ENCODE data around the gene GARNL3.
A peak's percentile ranks its signal among the peaks of the same experiment; 100 is the strongest.

The GARNL3 gene

DNA sequence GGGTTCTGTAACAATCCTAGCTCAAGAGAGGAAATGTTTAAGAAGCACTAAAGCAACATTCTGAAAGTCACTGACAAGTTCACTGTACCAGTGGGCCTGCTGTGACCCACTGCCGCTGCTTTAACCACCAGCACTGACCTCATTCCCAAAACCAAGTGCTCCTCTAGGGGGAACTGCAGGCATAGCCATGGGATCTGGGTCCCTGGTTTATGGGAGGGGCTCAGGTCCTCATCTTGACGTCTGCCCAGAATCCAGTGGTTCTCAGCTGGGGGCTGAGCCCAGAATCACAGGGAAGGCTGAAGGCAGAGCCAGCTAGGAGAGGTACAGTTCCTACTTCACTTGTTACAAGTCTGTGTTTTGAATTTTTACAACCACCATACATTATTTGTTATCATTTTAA is 96.3 kb downstream of the GARNL3 start:
- peak; percentile 13 for ATAC-seq
- Mint-ChIP-seq H3K9me3 (no peaks in the 10 kb centered on the region), H3K4me3 (no peak overlapping the region), H3K36me3 (no peaks in the 10 kb centered on the region), H3K4me1 (peaks cover 6% of the 10 kb centered on the region), H3K27ac (peak overlapping the region; percentile 67)
- DNase-seq (ENCODE audit: low spot score in 2 of 2): no peak

DNA sequence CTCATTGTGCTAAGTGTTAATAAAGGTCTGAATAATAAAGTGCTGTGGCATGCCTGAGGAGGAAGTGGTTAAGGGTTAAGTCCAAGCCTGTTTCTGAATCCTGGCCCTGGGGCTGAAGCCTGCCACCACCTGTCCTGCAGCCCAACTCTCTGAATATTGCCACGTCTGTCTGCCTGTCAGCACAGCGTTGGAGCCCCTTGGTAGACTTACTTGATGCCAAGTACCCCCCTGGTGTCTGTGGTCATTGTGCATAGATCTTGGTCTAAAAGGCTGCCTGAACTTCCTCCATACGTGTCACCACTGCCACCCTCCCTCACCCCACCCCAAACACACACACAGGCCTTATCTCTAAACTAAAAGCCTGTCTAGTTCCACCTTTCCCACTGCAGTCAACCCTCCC is 97.0 kb downstream of the GARNL3 start:
- ATAC-seq (peak; percentile 42), DNase-seq (ENCODE audit: low spot score in 2 of 2) (no peak)
- Mint-ChIP-seq H3K36me3 (no peaks in the 10 kb centered on the region), H3K4me1 (peaks cover 6% of the 10 kb centered on the region), H3K4me3 (no peak overlapping the region), H3K27ac (peak overlapping the region; percentile 67), H3K9me3 (no peaks in the 10 kb centered on the region)

DNA sequence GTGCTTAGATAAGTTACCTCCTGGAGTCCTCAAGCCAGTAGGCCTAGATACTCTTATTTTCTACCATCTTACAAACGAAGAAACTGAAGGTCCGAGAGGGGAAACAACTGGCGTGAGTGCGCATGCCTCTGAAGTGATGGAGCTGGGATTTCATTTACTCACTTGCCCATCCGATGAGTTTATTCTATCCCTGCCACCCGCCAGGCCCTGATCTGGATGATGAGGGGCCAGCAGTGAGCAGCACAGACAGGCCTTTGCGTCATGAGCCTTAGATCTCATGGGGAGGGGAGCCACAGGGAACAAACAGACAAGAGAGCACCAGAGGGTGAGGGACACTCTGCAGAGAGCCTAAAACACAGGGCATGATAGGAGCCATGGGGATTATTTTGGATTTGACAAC is 98.3 kb downstream of the GARNL3 start:
- DNase-seq (ENCODE audit: low spot score in 2 of 2): no peak
- H3K27ac Mint-ChIP-seq: peak overlapping the region; percentile 20
- H3K9me3 Mint-ChIP-seq: no peaks in the 10 kb centered on the region
- peaks cover 6% of the 10 kb centered on the region for H3K4me1 Mint-ChIP-seq
- H3K36me3 Mint-ChIP-seq: no peaks in the 10 kb centered on the region
- no peak for ATAC-seq
- no peak overlapping the region for H3K4me3 Mint-ChIP-seq

GRCh38 chr9:127365461-127365860 is 100.9 kb downstream of the GARNL3 start:
- no peak for DNase-seq (ENCODE audit: low spot score in 2 of 2)
- no peak for ATAC-seq
- H3K4me1 Mint-ChIP-seq: peaks cover 6% of the 10 kb centered on the region
- no peak overlapping the region for H3K4me3 Mint-ChIP-seq
- H3K36me3 Mint-ChIP-seq: no peaks in the 10 kb centered on the region
- H3K27ac Mint-ChIP-seq: no peak overlapping the region
- no peaks in the 10 kb centered on the region for H3K9me3 Mint-ChIP-seq

DNA sequence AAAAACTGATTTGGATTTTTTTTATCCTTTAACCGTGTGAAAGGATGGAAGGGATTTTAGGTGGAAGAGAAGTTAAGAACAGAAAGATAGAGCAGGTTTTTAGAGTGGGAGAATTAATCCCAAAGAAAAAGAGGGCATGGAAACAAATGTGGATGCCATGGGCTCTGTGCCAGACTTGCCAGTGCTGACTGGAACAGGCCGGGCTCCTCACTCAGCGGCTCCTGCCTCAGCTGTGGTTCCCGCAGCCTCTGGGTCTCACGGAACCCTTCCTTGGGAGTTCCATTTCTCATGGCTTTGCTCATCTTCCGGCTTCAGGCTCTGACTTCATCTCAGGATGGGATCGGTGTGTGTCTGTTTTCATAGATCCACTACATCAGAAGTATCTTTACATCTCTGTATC is 102.0 kb downstream of the GARNL3 start:
- ATAC-seq (no peak), DNase-seq (ENCODE audit: low spot score in 2 of 2) (no peak)
- Mint-ChIP-seq H3K27ac (no peak overlapping the region), H3K4me1 (peaks cover 2% of the 10 kb centered on the region), H3K9me3 (no peaks in the 10 kb centered on the region), H3K36me3 (no peaks in the 10 kb centered on the region), H3K4me3 (no peak overlapping the region)

- Mint-ChIP-seq H3K9me3 (no peaks in the 10 kb centered on the region), H3K4me1 (no peaks in the 10 kb centered on the region), H3K36me3 (no peaks in the 10 kb centered on the region), H3K27ac (no peak overlapping the region), H3K4me3 (no peak overlapping the region)
- no peak for ATAC-seq
- DNase-seq (ENCODE audit: low spot score in 2 of 2): no peak
Measured at GRCh38 chr9:127368852-127369402, 104.4 kb downstream of the GARNL3 start.

DNA sequence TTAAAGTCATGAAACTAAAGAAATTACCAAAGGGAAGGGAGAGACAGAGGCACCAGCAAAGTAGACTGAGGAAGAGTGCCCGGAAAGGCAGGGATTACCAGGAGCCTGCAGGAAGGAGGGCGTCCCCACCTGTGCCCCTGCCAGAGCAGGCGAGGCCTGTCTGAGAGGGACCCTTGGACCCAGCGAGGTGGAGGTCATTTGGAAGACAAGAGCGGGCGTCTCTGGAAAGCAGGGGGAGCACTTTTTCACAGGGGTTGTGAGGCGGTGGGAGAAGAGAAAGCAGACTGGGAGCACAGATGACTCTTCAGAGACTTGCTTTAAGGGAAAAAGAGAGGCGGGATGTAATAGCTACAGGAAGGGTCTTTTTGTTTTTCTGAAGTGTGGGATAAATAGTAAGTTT is 104.9 kb downstream of the GARNL3 start:
- ATAC-seq: no peak
- Mint-ChIP-seq H3K27ac (peak overlapping the region; percentile 45), H3K9me3 (no peaks in the 10 kb centered on the region), H3K4me3 (no peak overlapping the region), H3K36me3 (no peaks in the 10 kb centered on the region), H3K4me1 (no peaks in the 10 kb centered on the region)
- DNase-seq (ENCODE audit: low spot score in 2 of 2): no peak

DNA sequence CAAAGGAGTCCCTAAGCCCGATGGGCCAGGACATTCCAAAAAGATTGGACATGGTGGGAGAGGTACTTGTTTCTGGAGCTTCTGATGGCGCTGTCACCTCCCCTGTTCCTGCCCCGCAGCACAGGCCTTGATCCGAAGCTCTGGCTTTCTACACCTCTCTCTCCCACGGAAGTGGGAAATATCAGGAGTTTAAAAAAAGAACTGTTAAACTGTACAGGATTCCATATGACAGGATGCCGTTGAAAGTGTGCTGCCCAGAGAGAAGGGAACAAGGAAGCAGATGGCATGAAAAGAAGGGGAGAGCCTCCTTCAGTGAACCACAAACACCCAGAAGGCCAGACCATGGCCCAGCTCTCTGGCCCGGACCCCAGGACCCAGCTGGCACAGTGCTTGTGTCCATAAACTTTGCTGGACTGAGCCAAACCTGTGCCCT is 105.6 kb downstream of the GARNL3 start:
- Mint-ChIP-seq H3K36me3 (no peaks in the 10 kb centered on the region), H3K4me1 (no peaks in the 10 kb centered on the region), H3K9me3 (no peaks in the 10 kb centered on the region), H3K4me3 (no peak overlapping the region), H3K27ac (peak overlapping the region; percentile 45)
- no peak for ATAC-seq
- no peak for DNase-seq (ENCODE audit: low spot score in 2 of 2)

DNA sequence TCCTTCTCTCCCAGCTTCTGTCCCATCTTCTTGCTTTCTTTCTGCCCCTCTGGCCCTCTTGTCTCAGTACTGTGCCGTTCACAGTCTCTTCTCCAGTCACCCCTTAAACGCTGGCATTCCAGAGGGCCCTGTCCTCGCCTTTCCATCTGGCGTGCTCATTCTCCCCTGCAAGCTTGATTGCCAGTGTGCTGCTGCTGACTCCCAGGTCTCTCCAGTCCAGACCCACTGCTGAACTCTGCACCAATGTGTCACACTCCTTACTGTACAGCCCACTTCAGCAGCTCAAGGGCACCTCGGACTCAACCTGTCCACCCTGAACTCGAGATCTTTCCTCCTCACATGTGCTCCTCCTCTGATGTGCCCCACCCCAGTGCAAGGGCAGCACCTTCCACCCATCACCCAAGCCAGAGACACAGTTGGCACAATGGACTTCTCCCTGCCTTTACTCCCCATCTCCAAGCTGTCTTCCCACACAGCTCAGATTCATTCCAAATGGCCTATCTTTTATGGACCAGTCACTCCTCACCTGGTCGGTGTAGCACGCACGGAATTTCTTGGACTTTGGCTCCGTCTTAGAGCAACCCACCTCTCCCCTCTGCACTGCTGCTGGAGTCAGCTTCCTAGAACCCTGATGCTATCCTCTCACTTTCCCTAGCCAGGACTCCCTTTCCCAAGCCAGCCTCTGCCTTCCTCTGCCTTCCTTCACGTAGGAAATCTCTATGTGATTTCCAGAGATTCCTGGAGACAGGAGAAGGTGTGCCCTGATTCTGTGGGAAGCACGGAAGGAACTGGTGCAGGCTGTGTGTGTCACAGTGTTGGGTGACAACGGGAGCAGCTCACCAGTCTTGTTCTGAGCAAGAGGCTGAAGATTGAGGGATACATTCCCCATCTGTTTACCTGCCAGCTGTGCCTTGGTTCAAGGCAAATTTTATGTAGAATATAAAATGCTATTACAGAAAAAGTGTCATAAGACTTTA is 106.4 kb downstream of the GARNL3 start:
- no peak overlapping the region for H3K4me3 Mint-ChIP-seq
- peak overlapping the region; percentile 45 for H3K27ac Mint-ChIP-seq
- H3K9me3 Mint-ChIP-seq: no peaks in the 10 kb centered on the region
- no peak for DNase-seq (ENCODE audit: low spot score in 2 of 2)
- ATAC-seq: no peak
- H3K36me3 Mint-ChIP-seq: no peaks in the 10 kb centered on the region
- no peaks in the 10 kb centered on the region for H3K4me1 Mint-ChIP-seq

DNA sequence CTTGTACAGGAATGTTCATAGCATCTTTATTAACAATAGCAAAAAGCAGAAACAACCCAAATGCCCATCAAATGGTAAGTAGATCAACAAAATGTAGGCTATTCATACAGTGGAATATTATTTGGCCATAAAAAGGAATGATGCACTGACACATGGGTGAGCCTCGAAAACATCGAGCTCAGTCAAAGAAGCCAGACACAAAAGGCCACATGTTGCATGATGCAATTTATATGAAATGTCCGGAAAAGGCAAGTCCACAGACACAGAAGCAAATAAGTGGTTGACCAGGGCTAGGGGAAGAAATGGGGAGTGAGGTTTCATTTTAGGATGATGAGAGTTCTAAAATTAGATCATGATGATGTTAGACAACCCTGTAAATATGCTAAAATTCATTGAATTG is 115.9 kb downstream of the GARNL3 start:
- Mint-ChIP-seq H3K4me1 (peaks cover under 1% of the 10 kb centered on the region), H3K27ac (no peak overlapping the region), H3K36me3 (no peaks in the 10 kb centered on the region), H3K4me3 (no peak overlapping the region), H3K9me3 (no peaks in the 10 kb centered on the region)
- no peak for DNase-seq (ENCODE audit: low spot score in 2 of 2)
- ATAC-seq: no peak

DNA sequence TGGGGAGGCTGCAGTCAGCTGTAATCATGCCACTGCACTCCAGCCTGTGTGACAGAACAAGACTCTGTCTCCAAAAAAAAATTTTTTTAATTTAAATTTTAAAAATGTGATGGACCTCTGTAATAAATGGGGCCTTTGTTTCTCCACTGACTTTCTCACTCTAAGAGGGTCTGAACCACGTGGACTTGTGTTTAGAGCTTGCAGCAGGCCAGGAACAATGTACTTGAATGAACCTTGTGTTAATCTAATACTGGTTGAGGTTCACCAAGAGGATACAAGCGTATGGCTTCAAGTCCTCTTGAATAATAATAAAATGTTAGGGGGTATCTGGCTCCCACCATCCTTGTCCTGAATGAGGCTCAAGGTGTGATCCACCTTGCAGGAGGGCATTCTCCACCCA is 118.0 kb downstream of the GARNL3 start:
- ATAC-seq: no peak

DNA sequence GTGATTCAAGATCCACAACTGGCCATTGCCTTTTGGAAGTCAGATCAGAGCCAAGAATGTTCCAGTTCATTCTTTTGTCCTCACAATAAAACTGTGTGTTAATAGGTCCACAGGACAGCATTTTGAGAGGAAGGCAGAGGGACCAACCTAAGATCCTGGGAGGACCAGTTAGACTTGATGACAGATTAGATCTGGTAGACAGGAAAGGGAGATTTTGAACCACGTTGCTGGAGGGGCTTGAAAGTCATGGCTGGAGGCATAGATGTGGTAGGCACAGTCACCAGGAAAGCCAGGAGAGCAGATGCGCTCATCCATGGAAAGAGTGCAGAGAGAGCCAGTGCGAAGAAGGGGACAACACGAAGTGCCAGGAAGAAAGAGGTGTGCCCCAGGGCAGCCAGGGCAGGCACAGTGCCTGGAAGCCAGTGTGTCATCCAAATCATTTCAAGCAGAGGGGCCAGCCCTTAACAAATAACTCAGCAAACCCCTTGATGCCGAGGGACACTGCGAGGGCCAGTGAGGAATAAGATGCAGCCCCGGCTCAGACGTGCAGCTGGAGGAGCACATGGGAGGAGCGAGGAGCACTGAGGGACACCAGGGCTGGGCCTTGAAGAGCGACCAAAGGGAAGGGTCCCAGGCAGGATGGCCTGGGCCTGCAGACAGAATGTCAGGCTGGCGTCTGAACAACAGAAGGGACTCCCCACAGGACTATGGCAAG is 119.6 kb downstream of the GARNL3 start:
- Mint-ChIP-seq H3K36me3 (no peaks in the 10 kb centered on the region), H3K4me1 (peaks cover 24% of the 10 kb centered on the region), H3K4me3 (no peak overlapping the region), H3K27ac (no peak overlapping the region), H3K9me3 (no peaks in the 10 kb centered on the region)
- ATAC-seq (no peak), DNase-seq (ENCODE audit: low spot score in 2 of 2) (no peak)

More for the DNA sequence above, 118.0 kb downstream of the GARNL3 start:
- Mint-ChIP-seq H3K4me1 (peaks cover 11% of the 10 kb centered on the region), H3K36me3 (no peaks in the 10 kb centered on the region), H3K4me3 (no peak overlapping the region), H3K27ac (no peak overlapping the region), H3K9me3 (no peaks in the 10 kb centered on the region)
- DNase-seq (ENCODE audit: low spot score in 2 of 2): no peak

GRCh38 chr9:127384901-127385300 is 120.3 kb downstream of the GARNL3 start:
- no peak for DNase-seq (ENCODE audit: low spot score in 2 of 2)
- Mint-ChIP-seq H3K27ac (no peak overlapping the region), H3K4me1 (peaks cover 29% of the 10 kb centered on the region), H3K4me3 (no peak overlapping the region), H3K9me3 (no peaks in the 10 kb centered on the region), H3K36me3 (no peaks in the 10 kb centered on the region)
- no peak for ATAC-seq

- DNase-seq (ENCODE audit: low spot score in 2 of 2): no peak
Measured at GRCh38 chr9:127386249-127386648, 121.7 kb downstream of the GARNL3 start.

GRCh38 chr9:127386981-127387380 is 122.4 kb downstream of the GARNL3 start:
- Mint-ChIP-seq H3K9me3 (no peaks in the 10 kb centered on the region), H3K4me3 (no peak overlapping the region), H3K36me3 (no peaks in the 10 kb centered on the region), H3K4me1 (peaks cover 29% of the 10 kb centered on the region), H3K27ac (no peak overlapping the region)
- ATAC-seq (no peak), DNase-seq (ENCODE audit: low spot score in 2 of 2) (no peak)

More at GRCh38 chr9:127386249-127386648, 121.7 kb downstream of the GARNL3 start:
- Mint-ChIP-seq H3K36me3 (no peaks in the 10 kb centered on the region), H3K4me3 (no peak overlapping the region), H3K4me1 (peaks cover 29% of the 10 kb centered on the region), H3K9me3 (no peaks in the 10 kb centered on the region), H3K27ac (no peak overlapping the region)
- no peak for ATAC-seq
